Vagina (tissue), 2 donors: ENCODE data around the gene DDX4.

Experiments used
- POLR2AphosphoS5 ChIP-seq, 2 donors: sonication (generic); formaldehyde crosslinking; IDR thresholded peaks; one replicate each; pipeline ENCODE4 v1.9.0; 2017; ENCODE audit warnings: antibody characterized with exemption in 2 of 2, mild to moderate bottlenecking in 2 of 2, low read depth in 1 of 2; ENCODE audit not compliant: insufficient read depth in 1 of 2
- TF ChIP-seq, protein P1 (sequence below), 3 experiments: fragments of 450-650 bp in 2 of 3; fragments of 200-600 bp in 1 of 3; sonication (generic) in 1 of 3; IDR thresholded peaks; one replicate each; pipeline ENCODE4 v1.5.1; 2017 to 2019; ENCODE audit warnings: antibody characterized with exemption in 3 of 3, mild to moderate bottlenecking in 2 of 3, moderate library complexity in 2 of 3

DNA sequence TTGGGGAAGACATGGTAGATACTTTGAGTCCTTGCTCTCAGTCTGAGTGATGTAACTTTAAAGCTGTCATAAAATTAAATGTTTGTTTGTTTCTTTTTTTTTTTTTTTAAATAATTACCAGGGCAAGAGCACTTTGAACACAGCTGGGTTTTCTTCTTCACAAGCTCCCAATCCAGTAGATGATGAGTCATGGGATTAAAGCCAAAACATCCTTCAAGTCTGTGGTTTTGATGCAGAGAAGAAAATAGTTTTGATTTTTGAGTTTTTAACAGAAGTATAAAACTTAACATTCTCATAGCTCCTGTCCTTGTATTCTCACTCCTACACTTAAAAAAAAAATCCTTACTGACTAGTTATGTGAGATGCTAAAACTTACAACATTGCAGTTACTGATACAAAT, 78.5 kb downstream of the DDX4 start:
- TF ChIP-seq, protein P1, sequence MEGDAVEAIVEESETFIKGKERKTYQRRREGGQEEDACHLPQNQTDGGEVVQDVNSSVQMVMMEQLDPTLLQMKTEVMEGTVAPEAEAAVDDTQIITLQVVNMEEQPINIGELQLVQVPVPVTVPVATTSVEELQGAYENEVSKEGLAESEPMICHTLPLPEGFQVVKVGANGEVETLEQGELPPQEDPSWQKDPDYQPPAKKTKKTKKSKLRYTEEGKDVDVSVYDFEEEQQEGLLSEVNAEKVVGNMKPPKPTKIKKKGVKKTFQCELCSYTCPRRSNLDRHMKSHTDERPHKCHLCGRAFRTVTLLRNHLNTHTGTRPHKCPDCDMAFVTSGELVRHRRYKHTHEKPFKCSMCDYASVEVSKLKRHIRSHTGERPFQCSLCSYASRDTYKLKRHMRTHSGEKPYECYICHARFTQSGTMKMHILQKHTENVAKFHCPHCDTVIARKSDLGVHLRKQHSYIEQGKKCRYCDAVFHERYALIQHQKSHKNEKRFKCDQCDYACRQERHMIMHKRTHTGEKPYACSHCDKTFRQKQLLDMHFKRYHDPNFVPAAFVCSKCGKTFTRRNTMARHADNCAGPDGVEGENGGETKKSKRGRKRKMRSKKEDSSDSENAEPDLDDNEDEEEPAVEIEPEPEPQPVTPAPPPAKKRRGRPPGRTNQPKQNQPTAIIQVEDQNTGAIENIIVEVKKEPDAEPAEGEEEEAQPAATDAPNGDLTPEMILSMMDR (IDR thresholded peaks at IDR 0.05) = no peak
- no peak for TF ChIP-seq POLR2AphosphoS5 (IDR thresholded peaks at IDR 0.05; ENCODE audit: insufficient read depth in 1 of 2, low read depth in 1 of 2)
